B cell (primary cell): ENCODE data around the gene TRIM75. TPM values are rescaled to one million over a fixed set of nuclear protein-coding genes. Genes with fewer than 3 reads are reported as not detected.
"Not testable (repeated sequence)": the region's sequence is repeated elsewhere in the genome, so short reads cannot be mapped to it uniquely, and the experiment has no call there.

Experiments used
- ATAC-seq: fragments of 200-7000 bp; cut with Tn5 transposase; one replicate; pipeline ENCODE4 v1.10.0; 2021; ENCODE audit warnings: low read depth, mild to moderate bottlenecking, moderate number of reproducible peaks, moderate library complexity
- CTCF ChIA-PET: fragments of 350-600 bp; sonication (Branson Sonifier 250); formaldehyde crosslinking; loops from one replicate; lab custom pipeline; 2021; ENCODE audit warnings: antibody characterized with exemption, inconsistent platforms; lab: Charles Lee
- POLR2A ChIA-PET: fragments of 350-600 bp; sonication (Branson Sonifier 250); formaldehyde crosslinking; loops from one replicate; lab custom pipeline; 2021; ENCODE audit warnings: antibody characterized with exemption; lab: Charles Lee
- DNase-seq: peaks from one replicate; pipeline ENCODE4 v3.0.0; 2013
- H2AFZ ChIP-seq: 2 replicates; pipeline ENCODE4 v1.6.1; 2012; ENCODE audit warnings: mild to moderate bottlenecking, low read depth, low read length; ENCODE audit not compliant: insufficient read depth, poor library complexity, severe bottlenecking
- H3K27ac ChIP-seq, 2 donors: 1 replicate in 1 of 2; 2 replicates in 1 of 2; pipeline ENCODE4 v1.5.1; 2012 to 2013; ENCODE audit warnings: low read length in 2 of 2, mild to moderate bottlenecking in 2 of 2, moderate library complexity in 1 of 2
- H3K27me3 ChIP-seq, 4 experiments: fragments of 200-600 bp in 1 of 4; sonication (generic) in 1 of 4; replicated peaks in 1 of 4; 1 replicate in 2 of 4; 2 replicates in 2 of 4; pipeline versions ENCODE4 v1.6.1 to v1.7.0; 2013 to 2016; ENCODE audit warnings: low read length in 3 of 4, mild to moderate bottlenecking in 2 of 4, mixed read lengths in 1 of 4, moderate library complexity in 1 of 4; ENCODE audit not compliant: insufficient read depth in 4 of 4, control insufficient read depth in 3 of 4; ENCODE audit errors: control extremely low read depth in 1 of 4
- H3K36me3 ChIP-seq, 2 experiments: replicated peaks in 1 of 2; 1 replicate in 1 of 2; 2 replicates in 1 of 2; pipeline versions ENCODE4 v1.6.1 to v1.7.1; 2013; ENCODE audit warnings: low read length in 1 of 2; ENCODE audit not compliant: insufficient read depth in 2 of 2, control insufficient read depth in 1 of 2; ENCODE audit errors: control extremely low read depth in 1 of 2, extremely low read depth in 1 of 2
- H3K4me1 ChIP-seq, 2 donors: fragments of 200-600 bp in 1 of 2; sonication (generic) in 1 of 2; 1 replicate in 1 of 2; 2 replicates in 1 of 2; pipeline versions ENCODE4 v1.5.1 to v1.6.1; 2013 to 2017; ENCODE audit warnings: low read length in 2 of 2; ENCODE audit not compliant: control insufficient read depth in 2 of 2, insufficient read depth in 2 of 2
- H3K4me2 ChIP-seq: replicated peaks from 2 replicates; pipeline ENCODE3; 2012; ENCODE audit warnings: mild to moderate bottlenecking, low read depth, low read length; ENCODE audit not compliant: poor library complexity, severe bottlenecking
- H3K4me3 ChIP-seq, 5 experiments: fragments of 200-600 bp in 1 of 5; sonication (generic) in 1 of 5; 1 replicate in 3 of 5; 2 replicates in 2 of 5; pipeline versions ENCODE4 v1.5.1 to v1.7.0; 2011 to 2016; ENCODE audit warnings: low read length in 4 of 5, mild to moderate bottlenecking in 4 of 5, low read depth in 2 of 5, control low read depth in 1 of 5, moderate library complexity in 1 of 5; ENCODE audit not compliant: insufficient read depth in 1 of 5; ENCODE audit errors: control extremely low read depth in 1 of 5, extremely low read depth in 1 of 5
- H3K79me2 ChIP-seq: fragments of 200-600 bp; sonication (generic); one replicate; pipeline ENCODE4 v1.6.0; 2016; ENCODE audit warnings: low read length; ENCODE audit not compliant: control insufficient read depth, insufficient read depth
- H3K9ac ChIP-seq: fragments of 200-600 bp; sonication (generic); 2 replicates; pipeline ENCODE4 v1.6.1; 2017; ENCODE audit warnings: mild to moderate bottlenecking, low read length, moderate library complexity
- H3K9me3 ChIP-seq, 3 donors: one replicate each; pipeline versions ENCODE4 v1.6.1 to v1.7.1; 2013; ENCODE audit warnings: low read length in 2 of 3; ENCODE audit not compliant: control insufficient read depth in 2 of 3, insufficient read depth in 1 of 3; ENCODE audit errors: control extremely low read depth in 1 of 3
- H4K20me1 ChIP-seq: 2 replicates; pipeline ENCODE4 v1.6.0; 2012; ENCODE audit warnings: mild to moderate bottlenecking, low read length; ENCODE audit not compliant: insufficient read depth, control insufficient read depth, poor library complexity, severe bottlenecking
- H3K27ac Mint-ChIP-seq: one replicate; pipeline ENCODE4 v1.8.0; 2021; ENCODE audit warnings: mixed read lengths
- H3K27me3 Mint-ChIP-seq: one replicate; pipeline ENCODE4 v1.8.0; 2021; ENCODE audit warnings: mixed read lengths
- H3K4me1 Mint-ChIP-seq: one replicate; pipeline ENCODE4 v1.8.0; 2021; ENCODE audit warnings: mixed read lengths
- H3K4me3 Mint-ChIP-seq: one replicate; pipeline ENCODE4 v1.8.0; 2021; ENCODE audit warnings: mixed read lengths
- H3K9me3 Mint-ChIP-seq: one replicate; pipeline ENCODE4 v1.8.0; 2022; ENCODE audit warnings: mixed read lengths; ENCODE audit not compliant: insufficient read depth
- CTCF ChIP-seq: fragments of 200-600 bp; IDR thresholded peaks from one replicate; pipeline ENCODE4 v1.8.0; 2022; ENCODE audit warnings: antibody characterized with exemption, mild to moderate bottlenecking
- EZH2 ChIP-seq: IDR thresholded peaks from 2 replicates; pipeline ENCODE4 v1.6.1; 2012; ENCODE audit warnings: borderline replicate concordance, low read depth, mild to moderate bottlenecking, moderate library complexity, low read length; ENCODE audit not compliant: insufficient read depth, poor library complexity, severe bottlenecking
- WGBS: methylation state at CpG from one replicate; pipeline ENCODE4 v1.1.5; 2013; ENCODE audit warnings: missing lambda C conversion rate; ENCODE audit not compliant: insufficient coverage; 5-methylcytosine and 5-hydroxymethylcytosine counted together
- intact Hi-C: fragments of 100-400 bp; cut with micrococcal nuclease; formaldehyde crosslinking; loops from one replicate; pipeline ENCODE4 v1.10.0; 2022
- polyA plus RNA-seq: library from polyadenylated mRNA; depleted of rRNA; stranded (reverse); fragments of >200 nt; gene quantifications from 2 replicates; pipeline ENCODE4 v1.2.3, GENCODE V29; 2012
- total RNA-seq, 2 donors: library from RNA; stranded (reverse); fragments of 120-200 nt in 1 of 2; gene quantifications; 1 replicate in 1 of 2; 2 replicates in 1 of 2; pipeline versions ENCODE4 v1.2.3 to v1.2.4, GENCODE V29; 2013 to 2022

The TRIM75 gene
- total and polyA plus RNA-seq, 2 donors (not counting 1 experiment from before 2014, with no cell fraction given) = not detected

GRCh38 chr4:165060938-165061337 lies 7.3 kb downstream of the TRIM75 start:
- no peaks in the 10 kb centered on the region for H3K4me1 ChIP-seq
- no peaks in the 10 kb centered on the region for H3K9me3 Mint-ChIP-seq
- no peak for ATAC-seq
- H3K27ac ChIP-seq = no peak overlapping the region
- H3K27me3 ChIP-seq = no peaks in the 10 kb centered on the region
- H4K20me1 ChIP-seq = no peaks in the 10 kb centered on the region
- no peaks in the 10 kb centered on the region for H3K4me1 Mint-ChIP-seq
- H3K9me3 ChIP-seq = no peaks in the 10 kb centered on the region
- H3K79me2 ChIP-seq = no peaks in the 10 kb centered on the region
- H3K4me3 ChIP-seq = no peak overlapping the region
- no peak overlapping the region for H3K9ac ChIP-seq
- H3K27ac Mint-ChIP-seq = no peak overlapping the region
- no CpG with 5 or more reads among the region's 1 CpG for WGBS
- no peak overlapping the region for H2AFZ ChIP-seq
- H3K4me3 Mint-ChIP-seq = no peak overlapping the region
- POLR2A ChIA-PET = no interaction called here
- CTCF ChIA-PET = no interaction called here
- no peaks in the 10 kb centered on the region for H3K36me3 ChIP-seq
- intact Hi-C loops = no loop called here
- DNase-seq = no peak
- no peak for TF ChIP-seq CTCF
- no peak for TF ChIP-seq EZH2
- no peaks in the 10 kb centered on the region for H3K27me3 Mint-ChIP-seq
- H3K4me2 ChIP-seq = no peak overlapping the region

- H3K27ac Mint-ChIP-seq = no peak overlapping the region
- Histone ChIP-seq H3K9me3 (no peaks in the 10 kb centered on the region), H3K79me2 (no peaks in the 10 kb centered on the region), H3K4me1 (no peaks in the 10 kb centered on the region), H3K27ac (no peak overlapping the region), H3K27me3 (no peaks in the 10 kb centered on the region), H3K4me2 (no peak overlapping the region), H3K9ac (no peak overlapping the region), H3K4me3 (no peak overlapping the region), H3K36me3 (peaks cover 0 to 2% of the 10 kb centered on the region in 2 experiments), H4K20me1 (no peaks in the 10 kb centered on the region), H2AFZ (no peak overlapping the region)
- H3K27me3 Mint-ChIP-seq = no peaks in the 10 kb centered on the region
- TF ChIP-seq CTCF (no peak), EZH2 (no peak)
- ATAC-seq (no peak), DNase-seq (no peak)
- no peaks in the 10 kb centered on the region for H3K4me1 Mint-ChIP-seq
- ChIA-PET CTCF (no interaction called here), POLR2A (no interaction called here)
- WGBS = no CpG with 5 or more reads among the region's 1 CpG
- intact Hi-C loops = no loop called here
- no peak overlapping the region for H3K4me3 Mint-ChIP-seq
- H3K9me3 Mint-ChIP-seq = no peaks in the 10 kb centered on the region
Measured at GRCh38 chr4:165070560-165070959, 16.9 kb downstream of the TRIM75 start.

GRCh38 chr4:165073346-165073745 lies 19.7 kb downstream of the TRIM75 start:
- intact Hi-C loops, H3K9me3 ChIP-seq, H3K27ac Mint-ChIP-seq, H3K27me3 Mint-ChIP-seq, H3K79me2 ChIP-seq, H4K20me1 ChIP-seq, H3K4me2 ChIP-seq, H3K4me1 Mint-ChIP-seq, H3K9ac ChIP-seq, POLR2A ChIA-PET, H3K27me3 ChIP-seq, H3K9me3 Mint-ChIP-seq, DNase-seq, CTCF ChIA-PET, H3K4me1 ChIP-seq, H3K4me3 ChIP-seq, H3K27ac ChIP-seq, ATAC-seq, H3K4me3 Mint-ChIP-seq, H2AFZ ChIP-seq: not testable (repeated sequence)
- H3K36me3 ChIP-seq = peaks cover 2 to 13% of the 10 kb centered on the region in 2 experiments
- 94% methylated on average over 9 of the region's 11 CpGs for WGBS
